ENCODE measurements around the gene NSD2. TPM values are rescaled to one million over a fixed set of nuclear protein-coding genes. Genes with fewer than 3 reads are reported as not detected.

Gene NSD2
- total RNA-seq, 1 experiment from 2014 or later: 128 TPM

- no peak for TF ChIP-seq CBFB (CRISPR knock-in tag; IDR thresholded peaks at IDR 0.05; ENCODE audit: low read depth)
- TF ChIP-seq ZNF219 (CRISPR knock-in tag; IDR thresholded peaks at IDR 0.05; ENCODE audit: borderline replicate concordance): no peak
- TF ChIP-seq ZNF281 (CRISPR knock-in tag; IDR thresholded peaks at IDR 0.05): no peak
- TF ChIP-seq PRDM15 (CRISPR knock-in tag; IDR thresholded peaks at IDR 0.05): no peak
Measured at GRCh38 chr4:1971456-1972200, 100.4 kb downstream of the NSD2 start (continued).

GRCh38 chr4:1972414-1972813 lies 101.2 kb downstream of the NSD2 start:
- H3K36me3 Mint-ChIP-seq: peaks cover 39% of the 10 kb centered on the region; the same call in 1 of the 2 replicates
- H3K4me1 Mint-ChIP-seq: no peaks in the 10 kb centered on the region
- H3K27me3 Mint-ChIP-seq (ENCODE audit: low read depth): no peaks in the 10 kb centered on the region
- H3K4me3 Mint-ChIP-seq: no peak overlapping the region
- ATAC-seq: no peak
- CTCF ChIA-PET: no interaction called here
- no peak for DNase-seq (ENCODE audit: low spot score)
- H3K27ac Mint-ChIP-seq: no peak overlapping the region
- no peaks in the 10 kb centered on the region for H3K9me3 Mint-ChIP-seq
- POLR2A ChIA-PET: no interaction called here
- no peak for TF ChIP-seq PRDM15 (CRISPR knock-in tag; IDR thresholded peaks at IDR 0.05)
- no peak for TF ChIP-seq CREB1 (CRISPR knock-in tag; IDR thresholded peaks at IDR 0.05)
- TF ChIP-seq ATF3 (CRISPR knock-in tag; conservative IDR thresholded peaks at IDR 0.05): no peak
- TF ChIP-seq FOXK1 (CRISPR knock-in tag; IDR thresholded peaks at IDR 0.05): no peak
- no peak for TF ChIP-seq E2F4 (CRISPR knock-in tag; IDR thresholded peaks at IDR 0.05; ENCODE audit: borderline replicate concordance, low read depth)
- no peak for TF ChIP-seq TEAD1 (CRISPR knock-in tag; IDR thresholded peaks at IDR 0.05)
- no peak for TF ChIP-seq NFATC4 (CRISPR knock-in tag; IDR thresholded peaks at IDR 0.05)
- no peak for TF ChIP-seq ZNF416 (CRISPR knock-in tag; IDR thresholded peaks at IDR 0.05)
- TF ChIP-seq STAT6 (CRISPR knock-in tag; conservative IDR thresholded peaks at IDR 0.05; ENCODE audit: low read depth): no peak
- no peak for TF ChIP-seq JAZF1 (CRISPR knock-in tag; IDR thresholded peaks at IDR 0.05)

All from WTC11 (cell line).